ENCODE results near the gene THSD4.

- TF ChIP-seq, protein P1, sequence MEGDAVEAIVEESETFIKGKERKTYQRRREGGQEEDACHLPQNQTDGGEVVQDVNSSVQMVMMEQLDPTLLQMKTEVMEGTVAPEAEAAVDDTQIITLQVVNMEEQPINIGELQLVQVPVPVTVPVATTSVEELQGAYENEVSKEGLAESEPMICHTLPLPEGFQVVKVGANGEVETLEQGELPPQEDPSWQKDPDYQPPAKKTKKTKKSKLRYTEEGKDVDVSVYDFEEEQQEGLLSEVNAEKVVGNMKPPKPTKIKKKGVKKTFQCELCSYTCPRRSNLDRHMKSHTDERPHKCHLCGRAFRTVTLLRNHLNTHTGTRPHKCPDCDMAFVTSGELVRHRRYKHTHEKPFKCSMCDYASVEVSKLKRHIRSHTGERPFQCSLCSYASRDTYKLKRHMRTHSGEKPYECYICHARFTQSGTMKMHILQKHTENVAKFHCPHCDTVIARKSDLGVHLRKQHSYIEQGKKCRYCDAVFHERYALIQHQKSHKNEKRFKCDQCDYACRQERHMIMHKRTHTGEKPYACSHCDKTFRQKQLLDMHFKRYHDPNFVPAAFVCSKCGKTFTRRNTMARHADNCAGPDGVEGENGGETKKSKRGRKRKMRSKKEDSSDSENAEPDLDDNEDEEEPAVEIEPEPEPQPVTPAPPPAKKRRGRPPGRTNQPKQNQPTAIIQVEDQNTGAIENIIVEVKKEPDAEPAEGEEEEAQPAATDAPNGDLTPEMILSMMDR (IDR thresholded peaks at IDR 0.05), result no peak
- TF ChIP-seq POLR2A (IDR thresholded peaks at IDR 0.05), result no peak
Observed at GRCh38 chr15:71330638-71331162, 215.4 kb downstream of the THSD4 start.
